ENCODE data around the gene SEC61A1.

Gene SEC61A1

GRCh38 chr3:128095222-128095703 lies 43.0 kb downstream of the SEC61A1 start:
- H3K27ac ChIP-seq (ENCODE audit: low read length), result no peak overlapping the region; the same call in 1 of the 2 replicates
- peaks cover 54% of the 10 kb centered on the region for H3K79me2 ChIP-seq (ENCODE audit: low read length)
- peaks cover 11% of the 10 kb centered on the region for H4K20me1 ChIP-seq (ENCODE audit: insufficient read depth, low read length)
- H3K9me3 ChIP-seq (ENCODE audit: insufficient read depth, low read length), result no peaks in the 10 kb centered on the region
- H2AFZ ChIP-seq (ENCODE audit: low read depth, low read length), result no peak overlapping the region
- no peak overlapping the region for H3K9ac ChIP-seq (ENCODE audit: low read length)
- H3K27me3 ChIP-seq (ENCODE audit: low read depth, low read length), result no peaks in the 10 kb centered on the region
- no peaks in the 10 kb centered on the region for H3K4me1 ChIP-seq (ENCODE audit: low read length)
- H3K4me3 ChIP-seq (ENCODE audit: low read length), result no peak overlapping the region
- H3K36me3 ChIP-seq (replicated peaks; ENCODE audit: low read depth, low read length), result peaks cover 76% of the 10 kb centered on the region
- H3K4me2 ChIP-seq (ENCODE audit: low read length), result no peak overlapping the region
- peak; percentile 80 for TF ChIP-seq CTCF (IDR thresholded peaks at IDR 0.05; ENCODE audit: low read depth, low read length)
- TF ChIP-seq EZH2phosphoT487 (IDR thresholded peaks at IDR 0.05; ENCODE audit: low read depth), result no peak

GRCh38 chr3:128098234-128098633 lies 46.0 kb downstream of the SEC61A1 start:
- H3K9ac ChIP-seq (ENCODE audit: low read length), result no peak overlapping the region
- H3K79me2 ChIP-seq (ENCODE audit: low read length), result peaks cover 47% of the 10 kb centered on the region
- H3K4me2 ChIP-seq (ENCODE audit: low read length), result no peak overlapping the region
- peaks cover 88% of the 10 kb centered on the region for H3K36me3 ChIP-seq (replicated peaks; ENCODE audit: low read depth, low read length)
- TF ChIP-seq CTCF (IDR thresholded peaks at IDR 0.05; ENCODE audit: low read depth, low read length) (no peak), EZH2phosphoT487 (IDR thresholded peaks at IDR 0.05; ENCODE audit: low read depth) (no peak)
- H3K4me3 ChIP-seq (ENCODE audit: low read length), result no peak overlapping the region
- H2AFZ ChIP-seq (ENCODE audit: low read depth, low read length), result no peak overlapping the region
- peaks cover 11% of the 10 kb centered on the region for H4K20me1 ChIP-seq (ENCODE audit: insufficient read depth, low read length)
- H3K27ac ChIP-seq (ENCODE audit: low read length), result no peak overlapping the region
- no peaks in the 10 kb centered on the region for H3K27me3 ChIP-seq (ENCODE audit: low read depth, low read length)
- H3K4me1 ChIP-seq (ENCODE audit: low read length), result no peaks in the 10 kb centered on the region
- no peaks in the 10 kb centered on the region for H3K9me3 ChIP-seq (ENCODE audit: insufficient read depth, low read length)

- H4K20me1 ChIP-seq (ENCODE audit: insufficient read depth, low read length), result peaks cover 6% of the 10 kb centered on the region
- no peaks in the 10 kb centered on the region for H3K9me3 ChIP-seq (ENCODE audit: insufficient read depth, low read length)
- H3K79me2 ChIP-seq (ENCODE audit: low read length), result peaks cover 43% of the 10 kb centered on the region
- no peak overlapping the region for H3K4me3 ChIP-seq (ENCODE audit: low read length)
- H3K4me1 ChIP-seq (ENCODE audit: low read length), result no peaks in the 10 kb centered on the region
- H3K27me3 ChIP-seq (ENCODE audit: low read depth, low read length), result no peaks in the 10 kb centered on the region
- H3K4me2 ChIP-seq (ENCODE audit: low read length), result no peak overlapping the region
- H3K27ac ChIP-seq (ENCODE audit: low read length), result no peak overlapping the region
- peaks cover 85% of the 10 kb centered on the region for H3K36me3 ChIP-seq (replicated peaks; ENCODE audit: low read depth, low read length)
- TF ChIP-seq CTCF (IDR thresholded peaks at IDR 0.05; ENCODE audit: low read depth, low read length) (no peak), EZH2phosphoT487 (IDR thresholded peaks at IDR 0.05; ENCODE audit: low read depth) (no peak)
- H2AFZ ChIP-seq (ENCODE audit: low read depth, low read length), result no peak overlapping the region
- H3K9ac ChIP-seq (ENCODE audit: low read length), result no peak overlapping the region
These were observed 47.9 kb downstream of the SEC61A1 start for GRCh38 chr3:128100161-128100560.

- Histone ChIP-seq H3K4me3 (ENCODE audit: low read length) (no peak overlapping the region), H4K20me1 (ENCODE audit: insufficient read depth, low read length) (0 out of 2 replicates have a peak, but pooled peaks cover 2% of the 10 kb centered on the region), H3K79me2 (ENCODE audit: low read length) (peaks cover 43% of the 10 kb centered on the region), H3K36me3 (replicated peaks; ENCODE audit: low read depth, low read length) (peaks cover 84% of the 10 kb centered on the region), H2AFZ (ENCODE audit: low read depth, low read length) (no peak overlapping the region), H3K4me1 (ENCODE audit: low read length) (no peaks in the 10 kb centered on the region), H3K9me3 (ENCODE audit: insufficient read depth, low read length) (no peaks in the 10 kb centered on the region), H3K9ac (ENCODE audit: low read length) (no peak overlapping the region), H3K4me2 (ENCODE audit: low read length) (no peak overlapping the region), H3K27ac (ENCODE audit: low read length) (no peak overlapping the region), H3K27me3 (ENCODE audit: low read depth, low read length) (no peaks in the 10 kb centered on the region)
- TF ChIP-seq EZH2phosphoT487 (IDR thresholded peaks at IDR 0.05; ENCODE audit: low read depth) (no peak), CTCF (IDR thresholded peaks at IDR 0.05; ENCODE audit: low read depth, low read length) (no peak)
These were observed 48.4 kb downstream of the SEC61A1 start for GRCh38 chr3:128100638-128101037.

Measured in OCI-LY3 (cell line).